ENCODE data around the gene GH1. TPM values are rescaled to one million over a fixed set of nuclear protein-coding genes. Genes with fewer than 3 reads are reported as not detected.
"Not testable (repeated sequence)": the region's sequence is repeated elsewhere in the genome, so short reads cannot be mapped to it uniquely, and the experiment has no call there.

The GH1 gene
- polyA plus RNA-seq, 12 donors, result not detected

DNA sequence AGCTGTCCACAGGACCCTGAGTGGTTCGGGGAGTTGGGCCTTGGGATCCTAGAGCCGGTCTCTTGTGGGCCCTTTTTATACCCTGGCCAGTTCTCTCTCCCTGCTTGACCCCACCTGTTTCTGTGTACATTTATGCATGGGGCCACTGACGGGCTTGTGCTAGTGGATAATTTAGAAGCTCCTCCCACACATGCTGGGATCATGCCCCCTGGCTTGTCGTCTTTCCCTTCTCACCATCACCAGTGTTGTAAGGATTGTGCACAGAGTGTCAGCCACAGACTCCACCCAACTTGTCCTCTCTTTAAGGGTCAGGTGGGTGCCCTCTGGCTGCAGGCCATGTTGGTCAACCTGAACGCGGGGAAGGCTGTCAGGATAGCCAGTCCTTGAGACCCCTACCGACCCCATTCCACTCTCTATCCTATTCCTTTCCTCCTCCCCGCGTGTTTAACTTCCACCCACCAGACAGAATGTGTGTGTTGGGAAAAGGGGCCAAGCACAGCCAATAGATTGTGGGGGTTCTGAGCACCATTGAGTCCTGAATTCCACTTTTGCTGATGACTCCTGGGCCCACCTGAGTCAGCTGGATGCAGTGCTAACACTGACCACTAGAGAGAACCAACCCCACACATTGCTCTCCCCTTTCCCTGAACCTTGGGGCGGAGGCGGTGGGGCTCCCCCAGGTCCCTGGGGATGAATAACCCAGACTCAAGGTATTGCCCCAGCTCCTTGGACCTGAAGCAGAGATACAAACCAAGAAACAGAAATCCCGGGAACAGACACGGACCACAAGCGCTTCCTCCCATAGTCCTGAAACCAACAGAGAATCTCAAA is 21.9 kb downstream of the GH1 start, which contains the start of gene CSH1:
TSS of gene CSH1 (minus strand) at position 51 of the 831 bp plus-strand sequence. CDS start 63 bp downstream, outside the sequence.
- DNase-seq, result not testable (repeated sequence)

DNA sequence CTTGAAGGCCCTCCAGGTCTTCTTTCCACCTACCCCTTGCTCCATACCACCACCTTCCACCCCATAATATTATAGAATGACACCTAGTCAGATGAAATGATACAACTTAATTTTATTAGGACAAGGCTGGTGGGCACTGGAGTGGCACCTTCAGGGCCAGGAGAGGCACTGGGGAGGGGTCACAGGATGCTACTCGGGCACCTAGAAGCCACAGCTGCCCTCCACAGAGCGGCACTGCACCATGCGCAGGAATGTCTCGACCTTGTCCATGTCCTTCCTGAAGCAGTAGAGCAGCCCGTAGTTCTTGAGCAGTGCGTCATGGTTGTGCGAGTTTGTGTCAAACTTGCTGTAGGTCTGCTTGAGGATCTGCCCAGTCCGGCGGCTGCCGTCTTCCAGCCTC is 23.8 kb downstream of the GH1 start:
- DNase-seq, result not testable (repeated sequence)

DNA sequence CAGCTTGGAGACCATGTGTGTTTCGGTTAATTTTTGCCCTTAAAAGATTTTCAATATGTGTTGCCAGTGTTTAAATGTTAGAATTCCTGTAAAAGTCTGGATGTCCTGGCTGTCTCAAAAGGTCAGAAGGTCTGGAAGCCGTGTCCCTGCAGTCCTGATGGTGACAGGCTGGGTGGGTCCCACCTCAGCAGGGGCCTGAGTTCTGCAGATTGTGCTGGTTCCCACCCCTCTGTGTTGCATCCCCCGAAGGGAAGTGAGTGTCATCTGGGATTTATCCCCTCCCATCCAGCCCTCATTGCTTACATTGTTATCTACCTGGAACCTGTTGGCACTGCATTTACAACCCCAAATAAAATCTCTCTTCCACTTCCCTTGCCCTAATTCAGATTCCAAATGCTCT is 24.6 kb downstream of the GH1 start:
- not testable (repeated sequence) for DNase-seq

DNA sequence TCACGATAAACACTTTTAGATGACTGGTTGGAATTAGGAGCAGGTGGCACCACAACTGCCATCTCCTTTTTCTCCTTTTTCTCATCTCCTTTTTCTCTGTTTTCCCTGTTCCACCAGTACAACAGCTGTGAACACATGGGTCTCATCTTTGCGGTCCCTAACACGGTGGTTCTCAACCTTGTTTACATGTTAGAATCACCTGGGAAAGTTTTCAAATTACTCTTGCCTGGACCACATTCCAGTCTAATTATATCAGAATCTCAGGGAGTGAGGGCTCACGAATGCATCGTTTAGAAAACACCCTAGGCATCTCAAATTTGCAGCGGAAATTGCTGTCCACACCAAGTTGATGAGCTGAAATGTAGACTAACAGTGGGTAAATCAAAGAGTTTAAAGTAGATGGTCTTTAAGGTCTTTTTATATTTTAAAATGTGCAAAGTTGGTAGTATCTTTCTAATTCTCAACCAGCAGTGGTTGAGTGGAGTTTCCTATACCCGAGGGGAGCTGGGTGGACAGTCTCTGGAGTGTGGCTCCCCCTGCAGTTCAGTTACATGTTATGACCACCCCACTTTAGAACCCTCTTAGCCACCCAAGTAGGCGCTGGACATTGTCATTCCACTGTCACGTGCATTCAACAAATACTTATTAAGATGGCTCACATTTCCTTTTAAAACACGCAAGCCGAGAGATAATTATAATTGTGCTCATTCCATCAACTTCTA is 26.2 kb downstream of the GH1 start:
- not testable (repeated sequence) for DNase-seq

DNA sequence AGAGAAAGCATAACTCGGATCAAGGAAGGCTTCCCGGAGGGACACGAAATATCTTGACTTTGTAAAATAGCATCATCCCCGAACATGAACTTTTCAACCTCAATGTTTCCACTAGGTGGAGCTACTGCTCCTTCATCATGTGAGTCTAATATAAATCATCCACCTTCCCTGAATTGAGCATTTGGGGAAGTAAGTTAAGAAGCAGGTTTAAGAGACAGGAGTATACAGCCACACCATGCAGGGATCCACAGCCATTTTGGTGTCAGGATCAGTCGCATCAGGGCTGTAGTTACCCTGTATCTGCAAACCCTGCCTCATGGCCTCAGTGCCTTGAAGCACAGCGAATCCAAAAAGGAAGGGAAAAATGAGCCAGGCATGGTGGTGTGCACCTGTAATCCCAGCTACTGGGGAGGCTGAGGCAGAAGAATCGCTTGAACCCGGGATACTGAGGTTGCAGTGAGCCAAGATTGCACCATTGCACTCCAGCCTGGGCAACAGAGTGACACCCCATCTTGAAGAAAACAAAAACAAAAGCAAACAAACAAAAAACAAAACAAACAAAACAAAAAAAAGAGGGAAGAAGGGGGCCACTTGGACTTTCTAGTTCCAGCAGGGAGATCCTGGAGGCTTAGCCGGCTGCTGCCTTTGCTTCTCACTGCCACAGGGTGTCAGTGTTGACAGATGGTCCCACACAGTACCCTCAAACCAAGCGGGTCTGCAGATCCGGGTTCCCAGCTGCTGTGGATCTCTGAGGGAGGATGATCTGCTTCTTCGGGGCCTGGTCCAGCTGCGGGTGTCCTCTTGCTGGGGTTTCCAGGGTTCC is 29.4 kb downstream of the GH1 start:
- peak; percentile 20 for DNase-seq

DNA sequence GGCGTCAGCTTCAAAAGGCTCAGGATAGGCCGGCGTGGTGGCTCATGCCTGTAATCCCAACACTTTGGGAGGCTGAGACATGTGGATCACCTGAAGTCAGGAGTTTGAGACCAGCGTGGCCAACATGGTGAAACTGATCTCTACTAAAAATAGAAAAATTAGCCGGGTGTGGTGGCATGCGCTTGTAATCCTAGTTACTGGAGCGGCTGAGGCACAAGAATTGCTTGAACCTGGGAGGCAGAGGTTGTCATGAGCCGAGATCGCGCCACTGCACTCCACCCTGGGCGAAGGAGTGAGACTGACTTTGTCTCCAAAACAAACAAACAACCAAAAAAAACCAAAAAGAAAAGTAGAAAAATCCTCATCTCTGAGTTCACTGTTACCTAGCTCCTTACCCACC is 33.5 kb downstream of the GH1 start:
- DNase-seq, result not testable (repeated sequence)

DNA sequence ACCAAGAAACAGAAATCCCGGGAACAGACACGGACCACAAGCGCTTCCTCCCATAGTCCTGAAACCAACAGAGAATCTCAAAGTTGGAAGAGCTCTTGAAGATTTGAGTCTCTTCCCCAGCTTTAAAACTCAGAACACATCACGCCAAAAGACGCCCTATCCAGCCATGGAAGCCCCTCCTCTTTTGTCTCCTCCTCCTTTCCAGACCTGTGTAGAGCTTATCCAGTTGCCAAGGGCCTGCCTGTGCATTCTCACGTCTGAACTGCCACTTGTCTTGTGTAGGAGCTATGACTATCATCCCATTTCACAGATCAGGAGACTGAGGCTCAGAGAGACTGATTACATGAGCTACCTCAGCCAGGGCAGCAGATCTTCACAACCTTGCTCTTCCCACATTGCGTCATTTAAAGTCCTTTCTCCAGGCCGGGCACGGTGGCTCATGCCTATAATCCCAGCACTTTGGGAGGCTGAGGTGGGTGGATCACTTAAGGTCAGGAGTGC is 36.0 kb downstream of the GH1 start:
- not testable (repeated sequence) for DNase-seq

DNA sequence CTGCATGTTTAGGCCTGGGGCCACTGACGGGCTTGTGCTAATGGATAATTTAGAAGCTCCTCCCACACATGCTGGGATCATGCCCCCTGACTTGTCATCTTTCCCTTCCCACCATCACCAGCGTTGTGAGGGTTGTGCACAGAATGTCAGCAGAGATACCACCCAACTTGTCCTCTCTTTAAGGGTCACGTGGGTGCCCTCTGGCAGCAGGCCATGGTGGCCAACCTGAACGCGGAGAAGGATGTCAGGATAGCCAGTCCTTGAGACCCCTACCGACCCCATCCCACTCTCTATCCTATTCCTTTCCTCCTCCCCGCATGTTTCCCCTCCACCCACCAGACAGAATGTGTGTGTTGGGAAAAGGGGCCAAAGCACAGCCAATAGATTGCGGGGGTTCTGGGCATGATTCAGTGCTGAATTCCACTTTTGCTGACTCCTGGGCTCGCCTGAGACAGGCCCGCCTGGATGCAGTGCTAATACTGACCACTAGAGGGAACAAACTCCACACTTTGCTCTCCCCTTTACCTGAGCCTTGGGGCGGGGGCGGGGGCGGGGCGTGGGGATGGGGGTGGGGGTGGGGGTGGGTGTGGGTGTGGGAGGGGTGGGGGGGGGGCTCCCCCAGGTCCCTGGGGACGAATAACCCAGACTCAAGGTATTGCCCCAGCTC is 36.6 kb downstream of the GH1 start, which contains the start of gene GH2:
TSS of gene GH2 (minus strand) at position 10 of the 667 bp plus-strand sequence. CDS start 143 bp downstream, outside the sequence.
- DNase-seq, result peak; percentile 32

DNA sequence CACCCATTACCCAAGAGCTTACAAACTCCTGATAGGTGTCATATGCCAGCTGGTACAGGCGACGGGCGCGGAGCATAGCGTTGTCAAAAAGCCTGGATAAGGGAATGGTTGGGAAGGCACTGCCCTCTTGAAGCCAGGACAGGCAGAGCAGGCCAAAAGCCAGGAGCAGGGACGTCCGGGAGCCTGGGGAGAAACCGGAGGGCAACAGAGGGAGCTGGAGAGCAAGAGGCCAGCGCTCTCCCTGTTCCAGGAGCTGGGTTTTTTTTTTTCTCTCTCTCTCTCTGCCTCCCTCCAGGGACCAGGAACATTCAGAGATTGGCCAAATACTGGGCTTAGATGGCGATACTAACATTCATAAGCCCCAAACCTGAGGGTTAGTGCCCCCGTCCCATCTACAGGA is 37.3 kb downstream of the GH1 start:
- not testable (repeated sequence) for DNase-seq

DNA sequence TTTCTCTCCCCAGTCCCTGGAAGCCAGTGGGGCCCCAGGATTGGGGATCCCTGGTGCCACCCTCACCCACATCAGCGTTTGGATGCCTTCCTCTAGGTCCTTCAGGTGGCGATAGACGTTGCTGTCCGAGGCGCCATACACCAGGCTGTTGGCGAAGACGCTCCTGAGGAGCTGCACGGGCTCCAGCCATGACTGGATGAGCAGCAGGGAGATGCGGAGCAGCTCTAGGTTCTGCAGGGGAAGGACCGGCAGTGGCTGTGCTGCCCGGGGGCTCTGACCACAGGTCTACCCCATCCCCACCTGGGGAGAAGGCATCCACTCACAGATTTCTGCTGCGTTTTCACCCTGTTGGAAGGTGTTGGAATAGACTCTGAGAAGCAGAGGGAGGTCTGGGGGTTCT is 37.9 kb downstream of the GH1 start:
- no peak for DNase-seq

DNA sequence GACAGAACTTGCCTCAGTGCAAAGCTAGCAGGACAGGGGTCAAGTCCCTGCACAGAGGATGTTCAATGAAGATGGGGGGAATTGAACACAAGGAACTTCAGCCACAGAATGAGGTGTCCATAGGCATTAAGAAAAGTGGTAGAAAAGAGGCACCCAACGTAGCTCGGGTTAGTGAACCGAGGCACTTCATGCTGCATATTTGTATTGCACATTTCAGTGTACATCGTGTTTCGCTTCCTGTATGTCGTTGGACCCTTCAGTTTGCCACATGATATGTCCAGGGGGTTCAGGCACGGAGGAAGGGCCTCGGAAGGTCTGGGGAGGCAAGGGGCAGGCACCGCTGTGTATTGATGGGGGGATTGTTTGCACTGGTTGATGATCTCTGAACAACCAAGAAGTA is 40.2 kb downstream of the GH1 start:
- DNase-seq, result not testable (repeated sequence)

DNA sequence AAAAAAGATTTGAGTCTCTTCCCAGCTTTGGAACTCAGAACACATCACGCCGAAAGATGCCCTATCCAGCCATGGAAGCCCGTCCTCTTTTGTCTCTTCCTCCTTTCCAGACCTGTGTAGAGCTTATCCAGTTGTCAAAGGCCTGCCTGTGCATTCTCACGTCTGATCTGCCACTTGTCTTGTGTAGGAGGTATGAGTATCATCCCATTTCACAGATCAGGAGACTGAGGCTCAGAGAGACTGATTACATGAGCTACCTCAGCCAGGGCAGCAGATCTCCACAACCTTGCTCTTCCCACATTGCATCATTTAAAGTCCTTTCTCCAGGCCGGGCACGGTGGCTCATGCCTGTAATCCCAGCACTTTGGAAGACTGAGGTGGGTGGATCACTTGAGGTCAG is 43.9 kb downstream of the GH1 start:
- not testable (repeated sequence) for DNase-seq

DNA sequence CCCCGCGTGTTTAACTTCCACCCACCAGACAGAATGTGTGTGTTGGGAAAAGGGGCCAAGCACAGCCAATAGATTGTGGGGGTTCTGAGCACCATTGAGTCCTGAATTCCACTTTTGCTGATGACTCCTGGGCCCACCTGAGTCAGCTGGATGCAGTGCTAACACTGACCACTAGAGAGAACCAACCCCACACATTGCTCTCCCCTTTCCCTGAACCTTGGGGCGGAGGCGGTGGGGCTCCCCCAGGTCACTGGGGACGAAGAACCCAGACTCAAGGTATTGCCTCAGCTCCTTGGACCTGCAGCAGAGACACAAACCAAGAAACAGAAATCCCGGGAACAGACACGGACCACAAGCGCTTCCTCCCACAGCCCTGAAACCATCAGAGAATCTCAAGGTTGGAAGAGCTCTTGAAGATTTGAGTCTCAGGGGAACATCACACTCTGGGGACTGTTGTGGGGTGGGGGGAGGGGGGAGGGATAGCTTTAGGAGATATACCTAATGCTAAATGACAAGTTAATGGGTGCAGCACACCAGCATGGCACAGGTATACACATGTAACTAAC is 44.5 kb downstream of the GH1 start:
- DNase-seq, result not testable (repeated sequence)

DNA sequence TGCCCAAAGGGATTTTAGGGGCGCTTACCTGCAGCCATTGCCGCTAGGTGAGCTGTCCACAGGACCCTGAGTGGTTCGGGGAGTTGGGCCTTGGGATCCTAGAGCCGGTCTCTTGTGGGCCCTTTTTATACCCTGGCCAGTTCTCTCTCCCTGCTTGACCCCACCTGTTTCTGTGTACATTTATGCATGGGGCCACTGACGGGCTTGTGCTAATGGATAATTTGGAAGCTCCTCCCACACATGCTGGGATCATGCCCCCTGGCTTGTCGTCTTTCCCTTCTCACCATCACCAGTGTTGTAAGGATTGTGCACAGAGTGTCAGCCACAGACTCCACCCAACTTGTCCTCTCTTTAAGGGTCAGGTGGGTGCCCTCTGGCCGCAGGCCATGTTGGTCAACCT is 45.1 kb downstream of the GH1 start, which contains the start of gene CSH2:
TSS of gene CSH2 (minus strand) at position 101 of the 400 bp plus-strand sequence. CDS start at position 38, 63 bp downstream.
- not testable (repeated sequence) for DNase-seq

DNA sequence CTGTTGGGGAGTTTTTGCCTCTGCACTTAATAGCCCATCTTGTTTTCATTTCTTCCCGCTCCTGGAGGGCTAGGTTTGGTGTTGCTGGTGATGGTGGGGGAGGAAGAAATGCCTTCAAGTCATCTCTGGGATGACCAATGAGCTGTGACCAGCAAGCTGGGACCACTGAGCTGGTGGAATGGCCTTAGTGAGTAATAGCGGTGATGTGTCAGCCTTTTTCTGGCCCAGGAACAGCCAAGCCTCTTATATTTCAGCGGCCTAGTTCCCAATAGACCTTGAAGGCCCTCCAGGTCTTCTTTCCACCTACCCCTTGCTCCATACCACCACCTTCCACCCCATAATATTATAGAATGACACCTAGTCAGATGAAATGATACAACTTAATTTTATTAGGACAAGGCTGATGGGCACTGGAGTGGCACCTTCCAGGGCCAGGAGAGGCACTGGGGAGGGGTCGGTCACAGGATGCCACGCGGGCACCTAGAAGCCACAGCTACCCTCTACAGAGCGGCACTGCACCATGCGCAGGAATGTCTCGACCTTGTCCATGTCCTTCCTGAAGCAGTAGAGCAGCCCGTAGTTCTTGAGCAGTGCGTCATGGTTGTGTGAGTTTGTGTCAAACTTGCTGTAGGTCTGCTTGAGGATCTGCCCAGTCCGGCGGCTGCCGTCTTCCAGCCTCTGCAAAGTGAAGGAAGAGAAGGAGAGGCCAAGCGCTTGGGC is 46.8 kb downstream of the GH1 start:
- DNase-seq, result not testable (repeated sequence)

DNA sequence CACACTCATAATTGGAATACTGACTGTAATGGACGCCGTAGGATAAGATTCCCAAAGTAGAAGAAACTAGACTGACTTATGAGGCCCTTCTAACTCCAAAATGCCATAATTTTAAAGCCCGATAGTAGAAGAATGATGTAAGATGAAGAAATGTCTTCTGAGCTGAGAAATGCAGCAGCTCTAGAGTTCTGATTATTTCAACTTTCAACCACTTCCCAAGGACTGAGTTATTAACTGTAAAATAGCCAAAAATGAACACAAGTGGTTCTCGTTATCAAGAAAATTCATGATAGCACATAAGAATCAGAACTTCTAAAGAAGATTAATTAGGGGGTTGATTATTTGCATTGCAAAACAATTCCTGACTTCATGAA is 48.4 kb downstream of the GH1 start:
- DNase-seq, result not testable (repeated sequence)

DNA sequence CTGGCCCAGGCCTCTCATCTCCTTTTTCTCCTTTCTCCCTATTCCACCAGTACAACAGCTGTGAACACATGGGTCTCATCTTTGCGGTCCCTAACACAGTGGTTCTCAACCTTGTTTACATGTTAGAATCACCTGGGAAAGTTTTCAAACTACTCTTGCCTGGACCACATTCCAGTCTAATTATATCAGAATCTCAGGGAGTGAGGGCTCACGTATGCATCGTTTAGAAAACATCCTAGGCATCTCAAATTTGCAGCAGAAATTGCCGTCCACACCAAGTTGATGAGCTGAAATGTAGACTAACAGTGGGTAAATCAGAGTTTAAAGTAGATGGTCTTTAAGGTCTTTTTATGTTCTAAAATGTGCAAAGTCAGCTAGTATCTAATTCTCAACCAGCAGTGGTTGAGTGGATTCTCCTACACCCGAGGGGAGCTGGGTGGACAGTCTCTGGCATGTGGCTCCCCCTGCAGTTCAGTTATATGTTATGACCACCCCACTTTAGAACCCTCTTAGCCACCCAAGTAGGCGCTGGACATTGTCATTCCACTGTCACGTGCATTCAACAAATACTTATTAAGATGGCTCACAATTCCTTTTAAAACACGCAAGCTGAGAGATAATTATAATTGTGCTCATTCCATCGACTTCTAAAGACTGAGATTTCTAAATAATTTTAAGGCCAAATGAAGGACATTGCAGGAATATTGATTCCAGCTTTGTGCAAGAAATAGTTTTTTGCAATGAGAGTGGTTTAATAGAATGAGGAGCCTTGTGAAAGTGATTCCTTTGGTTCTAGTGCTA is 48.9 kb downstream of the GH1 start:
- not testable (repeated sequence) for DNase-seq

All from muscle of arm (tissue), 12 donors.